ENCODE results near the gene OBSCN. TPM values are rescaled to one million over a fixed set of nuclear protein-coding genes. Genes with fewer than 3 reads are reported as not detected.

The OBSCN gene
- total and polyA plus RNA-seq, 2 of the 13 experiments (the other 11 are each of a cell fraction or from before 2014, with no cell fraction given), result 0.20 TPM

GRCh38 chr1:228234921-228235320 is 27.1 kb downstream of the OBSCN start (continued):
- TF ChIP-seq ARID3A (IDR thresholded peaks at IDR 0.05; ENCODE audit: low read depth, low read length) (no peak), ZNF879 (CRISPR knock-in tag; IDR thresholded peaks at IDR 0.05) (no peak), GFI1 (CRISPR knock-in tag; IDR thresholded peaks at IDR 0.05; ENCODE audit: borderline replicate concordance) (no peak), HNRNPK (IDR thresholded peaks at IDR 0.05; ENCODE audit: low read depth, low read length, poor library complexity, severe bottlenecking) (no peak), PBX2 (CRISPR knock-in tag; IDR thresholded peaks at IDR 0.05) (no peak), ARID4A (CRISPR knock-in tag; IDR thresholded peaks at IDR 0.05; ENCODE audit: borderline replicate concordance) (no peak), ZNF552 (CRISPR knock-in tag; IDR thresholded peaks at IDR 0.05; ENCODE audit: borderline replicate concordance) (no peak), PTBP1 (IDR thresholded peaks at IDR 0.05; ENCODE audit: low read depth, low read length, poor library complexity, severe bottlenecking) (no peak), ZBTB46 (CRISPR knock-in tag; IDR thresholded peaks at IDR 0.05; ENCODE audit: borderline replicate concordance) (no peak), PAWR (CRISPR knock-in tag; IDR thresholded peaks at IDR 0.05; ENCODE audit: borderline replicate concordance) (no peak)
